H9 (cell line): ENCODE results near the gene C1RL. TPM values are rescaled to one million over a fixed set of nuclear protein-coding genes. Genes with fewer than 3 reads are reported as not detected.

ENCODE experiments used
- DNase-seq: peaks from one replicate; pipeline ENCODE4 v3.0.0-alpha.2; 2017
- H2AFZ ChIP-seq: one replicate; pipeline ENCODE4 v1.6.1; 2013; ENCODE audit warnings: mild to moderate bottlenecking, low read length, control low read depth, moderate library complexity
- H2AK5ac ChIP-seq: 2 replicates; pipeline ENCODE4 v1.6.1; 2013; ENCODE audit warnings: low read length, control low read depth, mixed read lengths; ENCODE audit not compliant: insufficient read length
- H2BK120ac ChIP-seq: one replicate; pipeline ENCODE4 v1.6.1; 2013; ENCODE audit warnings: low read depth, mild to moderate bottlenecking, low read length, control low read depth, inconsistent platforms; ENCODE audit not compliant: poor library complexity, severe bottlenecking
- H2BK12ac ChIP-seq: 2 replicates; pipeline ENCODE4 v1.6.1; 2013; ENCODE audit warnings: low read length, control low read depth, mixed read lengths, low read depth; ENCODE audit not compliant: insufficient read length
- H2BK15ac ChIP-seq: 2 replicates; pipeline ENCODE4 v1.6.1; 2013; ENCODE audit warnings: low read depth, low read length, control low read depth
- H2BK20ac ChIP-seq: one replicate; pipeline ENCODE4 v1.6.1; 2013; ENCODE audit warnings: low read depth, mild to moderate bottlenecking, low read length, control low read depth, inconsistent platforms; ENCODE audit not compliant: poor library complexity, severe bottlenecking
- H2BK5ac ChIP-seq: 2 replicates; pipeline ENCODE4 v1.6.1; 2013; ENCODE audit warnings: low read length, control low read depth, mixed read lengths; ENCODE audit not compliant: insufficient read length
- H3K14ac ChIP-seq: 2 replicates; pipeline ENCODE4 v1.6.1; 2013; ENCODE audit warnings: low read length, control low read depth; ENCODE audit not compliant: insufficient read depth
- H3K18ac ChIP-seq: 2 replicates; pipeline ENCODE4 v1.6.1; 2013; ENCODE audit warnings: low read depth, mild to moderate bottlenecking, mixed read lengths, low read length, control low read depth; ENCODE audit not compliant: insufficient read length
- H3K23ac ChIP-seq: 2 replicates; pipeline ENCODE4 v1.6.1; 2013; ENCODE audit warnings: low read length, control low read depth, mixed read lengths, low read depth; ENCODE audit not compliant: insufficient read length
- H3K23me2 ChIP-seq: 2 replicates; pipeline ENCODE4 v1.6.1; 2013; ENCODE audit warnings: low read depth, mild to moderate bottlenecking, mixed read lengths, low read length, control low read depth; ENCODE audit not compliant: insufficient read length, poor library complexity, severe bottlenecking
- H3K27ac ChIP-seq: 2 replicates; pipeline ENCODE4 v1.5.1; 2013; ENCODE audit warnings: low read length, control low read depth, mixed read lengths, low read depth; ENCODE audit not compliant: insufficient read length
- H3K27me3 ChIP-seq: 2 replicates; pipeline ENCODE4 v1.6.1; 2013; ENCODE audit warnings: low read length, control low read depth, inconsistent platforms; ENCODE audit not compliant: insufficient read depth
- H3K4ac ChIP-seq: 2 replicates; pipeline ENCODE4 v1.6.1; 2013; ENCODE audit warnings: low read depth, mild to moderate bottlenecking, control low read depth, inconsistent platforms, low read length, moderate library complexity
- H3K4me1 ChIP-seq: 2 replicates; pipeline ENCODE4 v1.6.1; 2013; ENCODE audit warnings: low read length, control low read depth, inconsistent platforms; ENCODE audit not compliant: insufficient read depth
- H3K4me2 ChIP-seq: 2 replicates; pipeline ENCODE4 v1.6.1; 2013; ENCODE audit warnings: low read length, control low read depth, mixed read lengths; ENCODE audit not compliant: insufficient read length, insufficient read depth
- H3K56ac ChIP-seq: 2 replicates; pipeline ENCODE4 v1.6.1; 2013; ENCODE audit warnings: low read depth, mild to moderate bottlenecking, mixed read lengths, low read length, control low read depth; ENCODE audit not compliant: insufficient read length
- H3K79me1 ChIP-seq: 2 replicates; pipeline ENCODE4 v1.6.1; 2013; ENCODE audit warnings: low read depth, mild to moderate bottlenecking, moderate library complexity, low read length, control low read depth, inconsistent platforms; ENCODE audit not compliant: insufficient read depth, poor library complexity, severe bottlenecking
- H3K79me2 ChIP-seq: 2 replicates; pipeline ENCODE4 v1.6.1; 2013; ENCODE audit warnings: low read length, control low read depth, inconsistent platforms; ENCODE audit not compliant: insufficient read depth
- H3K9ac ChIP-seq: 2 replicates; pipeline ENCODE4 v1.6.1; 2013; ENCODE audit warnings: low read length, control low read depth, mixed read lengths; ENCODE audit not compliant: insufficient read length; ENCODE audit errors: extremely low read depth
- H3K9me3 ChIP-seq: one replicate; pipeline ENCODE4 v1.6.1; 2013; ENCODE audit warnings: low read depth, low read length, inconsistent platforms; ENCODE audit not compliant: control insufficient read depth
- H3T11ph ChIP-seq: one replicate; pipeline ENCODE4 v1.6.1; 2013; ENCODE audit warnings: mild to moderate bottlenecking, low read length, control low read depth, inconsistent platforms
- H4K20me1 ChIP-seq: one replicate; pipeline ENCODE4 v1.6.1; 2013; ENCODE audit not compliant: control insufficient read depth, insufficient read length, insufficient read depth
- H4K5ac ChIP-seq: 2 replicates; pipeline ENCODE4 v1.6.1; 2013; ENCODE audit warnings: low read depth, mild to moderate bottlenecking, mixed read lengths, low read length, control low read depth; ENCODE audit not compliant: insufficient read length
- H4K8ac ChIP-seq: replicated peaks from 2 replicates; pipeline ENCODE4 v1.6.1; 2013; ENCODE audit warnings: low read length, control low read depth, mixed read lengths, low read depth; ENCODE audit not compliant: insufficient read length
- H4K91ac ChIP-seq: 2 replicates; pipeline ENCODE4 v1.6.1; 2013; ENCODE audit warnings: low read depth, mild to moderate bottlenecking, moderate library complexity, mixed read lengths, low read length, control low read depth; ENCODE audit not compliant: insufficient read length
- H3K27ac Mint-ChIP-seq, 3 experiments: 2 replicates in 2 of 3; 3 replicates in 1 of 3; pipeline ENCODE4 v1.8.0; 2020 to 2021; ENCODE audit warnings: mixed read lengths in 3 of 3, mild to moderate bottlenecking in 1 of 3, moderate library complexity in 1 of 3
- H3K27me3 Mint-ChIP-seq: 2 replicates; pipeline ENCODE4 v1.8.0; 2021; ENCODE audit warnings: low read depth, mild to moderate bottlenecking, moderate library complexity, mixed read lengths
- H3K36me3 Mint-ChIP-seq, 3 experiments: 2 replicates in 2 of 3; 3 replicates in 1 of 3; pipeline ENCODE4 v1.8.0; 2020 to 2021; ENCODE audit warnings: low read depth in 3 of 3, mixed read lengths in 3 of 3; ENCODE audit not compliant: insufficient read depth in 1 of 3
- H3K4me1 Mint-ChIP-seq, 2 experiments: 2 replicates each; pipeline ENCODE4 v1.8.0; 2020; ENCODE audit warnings: mixed read lengths in 2 of 2
- H3K4me3 Mint-ChIP-seq, 2 experiments: 2 replicates in 1 of 2; 3 replicates in 1 of 2; pipeline ENCODE4 v1.8.0; 2020 to 2021; ENCODE audit warnings: mild to moderate bottlenecking in 2 of 2, mixed read lengths in 2 of 2, moderate library complexity in 1 of 2
- H3K9me3 Mint-ChIP-seq, 2 experiments: 2 replicates in 1 of 2; 3 replicates in 1 of 2; pipeline ENCODE4 v1.8.0; 2020; ENCODE audit warnings: mild to moderate bottlenecking in 2 of 2, mixed read lengths in 2 of 2, moderate library complexity in 1 of 2
- WGBS: extraction: QIAGEN DNeasy Blood & Tissue Kit; methylation state at CpG from one replicate; pipeline ENCODE4 v1.1.7; 2013; ENCODE audit warnings: missing lambda C conversion rate, low lambda C conversion rate, mixed read lengths; ENCODE audit not compliant: insufficient read length; ENCODE audit errors: extremely low coverage; 5-methylcytosine and 5-hydroxymethylcytosine counted together
- total RNA-seq: library from RNA; stranded (reverse); gene quantifications from 2 replicates; pipeline ENCODE4 v1.2.1, GENCODE V29; 2021
- TF ChIP-seq, protein P1 (sequence below): fragments of 200-600 bp; sonication (generic); conservative IDR thresholded peaks from 3 replicates; pipeline ENCODE4 v1.8.0; 2021; ENCODE audit warnings: antibody characterized with exemption, mild to moderate bottlenecking

Gene C1RL
- total RNA-seq, 1 experiment from 2014 or later, result 15.1 TPM

GRCh38 chr12:7146228-7146627, 37.2 kb upstream of the C1RL start:
- no peak overlapping the region for H3K4me3 Mint-ChIP-seq
- no peaks in the 10 kb centered on the region for H3K4me1 Mint-ChIP-seq
- H2BK120ac ChIP-seq, result no peak overlapping the region
- H3K79me2 ChIP-seq, result no peaks in the 10 kb centered on the region
- no peak overlapping the region for H3K23ac ChIP-seq
- H2AFZ ChIP-seq, result no peak overlapping the region
- no peak overlapping the region for H4K91ac ChIP-seq
- H4K8ac ChIP-seq, result no peak overlapping the region
- no CpG with 5 or more reads among the region's 7 CpGs for WGBS
- no peaks in the 10 kb centered on the region for H3K4me1 ChIP-seq
- no peak overlapping the region for H2BK5ac ChIP-seq
- no peak overlapping the region for H3K9ac ChIP-seq
- H3K4me2 ChIP-seq, result no peak overlapping the region
- no peaks in the 10 kb centered on the region for H3K23me2 ChIP-seq
- H3K9me3 Mint-ChIP-seq, result no peaks in the 10 kb centered on the region
- H2BK20ac ChIP-seq, result no peak overlapping the region
- no peaks in the 10 kb centered on the region for H4K20me1 ChIP-seq
- no peak overlapping the region for H3K56ac ChIP-seq
- H3K27me3 ChIP-seq, result no peaks in the 10 kb centered on the region
- H3K14ac ChIP-seq, result no peak overlapping the region
- H3K9me3 ChIP-seq, result no peaks in the 10 kb centered on the region
- no peaks in the 10 kb centered on the region for H3K79me1 ChIP-seq
- H3K36me3 Mint-ChIP-seq, result peaks cover 6 to 53% (median 40%) of the 10 kb centered on the region in 3 experiments
- H3K18ac ChIP-seq, result no peak overlapping the region
- no peak overlapping the region for H4K5ac ChIP-seq
- no peak overlapping the region for H2BK12ac ChIP-seq
- TF ChIP-seq, protein P1, sequence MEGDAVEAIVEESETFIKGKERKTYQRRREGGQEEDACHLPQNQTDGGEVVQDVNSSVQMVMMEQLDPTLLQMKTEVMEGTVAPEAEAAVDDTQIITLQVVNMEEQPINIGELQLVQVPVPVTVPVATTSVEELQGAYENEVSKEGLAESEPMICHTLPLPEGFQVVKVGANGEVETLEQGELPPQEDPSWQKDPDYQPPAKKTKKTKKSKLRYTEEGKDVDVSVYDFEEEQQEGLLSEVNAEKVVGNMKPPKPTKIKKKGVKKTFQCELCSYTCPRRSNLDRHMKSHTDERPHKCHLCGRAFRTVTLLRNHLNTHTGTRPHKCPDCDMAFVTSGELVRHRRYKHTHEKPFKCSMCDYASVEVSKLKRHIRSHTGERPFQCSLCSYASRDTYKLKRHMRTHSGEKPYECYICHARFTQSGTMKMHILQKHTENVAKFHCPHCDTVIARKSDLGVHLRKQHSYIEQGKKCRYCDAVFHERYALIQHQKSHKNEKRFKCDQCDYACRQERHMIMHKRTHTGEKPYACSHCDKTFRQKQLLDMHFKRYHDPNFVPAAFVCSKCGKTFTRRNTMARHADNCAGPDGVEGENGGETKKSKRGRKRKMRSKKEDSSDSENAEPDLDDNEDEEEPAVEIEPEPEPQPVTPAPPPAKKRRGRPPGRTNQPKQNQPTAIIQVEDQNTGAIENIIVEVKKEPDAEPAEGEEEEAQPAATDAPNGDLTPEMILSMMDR, result no peak
- 0 out of 7 replicates have a peak overlapping the region, but pooled peaks of 1 of the 3 experiments have one; percentile 2 for H3K27ac Mint-ChIP-seq
- no peak overlapping the region for H2BK15ac ChIP-seq
- H3K27ac ChIP-seq, result no peak overlapping the region
- H3T11ph ChIP-seq, result no peak overlapping the region
- DNase-seq, result no peak
- H2AK5ac ChIP-seq, result no peak overlapping the region
- H3K4ac ChIP-seq, result no peak overlapping the region
- no peaks in the 10 kb centered on the region; the same call in 1 of the 2 replicates for H3K27me3 Mint-ChIP-seq
